22Rv1 (cell line): ENCODE results near the gene KRT8.

ENCODE experiments used
- CTCF ChIP-seq: fragments of 450-650 bp; IDR thresholded peaks from 2 replicates; pipeline ENCODE4 v1.5.1; 2017; ENCODE audit warnings: mild to moderate bottlenecking
- ZFX ChIP-seq: fragments of 450-650 bp; IDR thresholded peaks from 2 replicates; pipeline ENCODE4 v1.6.1; 2017; ENCODE audit warnings: antibody characterized with exemption, borderline replicate concordance

GRCh38 chr12:52857500-52857899 is 47.4 kb downstream of the KRT8 start:
- TF ChIP-seq CTCF (no peak), ZFX (no peak)
